DMS 273 (cell line): Measurements from ENCODE around the gene PXMP2.

Experiments
- DNase-seq: peaks from one replicate; lab custom pipeline; 2025; ENCODE audit not compliant: unreplicated experiment; lab: John Stamatoyannopoulos, UW

PXMP2 gene

GRCh38 chr12:132660052-132660451, 27.3 kb upstream of the PXMP2 start:
- no peak for DNase-seq

- DNase-seq: no peak
Measured at GRCh38 chr12:132660996-132661395, 26.4 kb upstream of the PXMP2 start.

GRCh38 chr12:132661972-132662371, 25.4 kb upstream of the PXMP2 start:
- no peak for DNase-seq

GRCh38 chr12:132662901-132663755, 24.3 kb upstream of the PXMP2 start:
- DNase-seq: no peak

DNA sequence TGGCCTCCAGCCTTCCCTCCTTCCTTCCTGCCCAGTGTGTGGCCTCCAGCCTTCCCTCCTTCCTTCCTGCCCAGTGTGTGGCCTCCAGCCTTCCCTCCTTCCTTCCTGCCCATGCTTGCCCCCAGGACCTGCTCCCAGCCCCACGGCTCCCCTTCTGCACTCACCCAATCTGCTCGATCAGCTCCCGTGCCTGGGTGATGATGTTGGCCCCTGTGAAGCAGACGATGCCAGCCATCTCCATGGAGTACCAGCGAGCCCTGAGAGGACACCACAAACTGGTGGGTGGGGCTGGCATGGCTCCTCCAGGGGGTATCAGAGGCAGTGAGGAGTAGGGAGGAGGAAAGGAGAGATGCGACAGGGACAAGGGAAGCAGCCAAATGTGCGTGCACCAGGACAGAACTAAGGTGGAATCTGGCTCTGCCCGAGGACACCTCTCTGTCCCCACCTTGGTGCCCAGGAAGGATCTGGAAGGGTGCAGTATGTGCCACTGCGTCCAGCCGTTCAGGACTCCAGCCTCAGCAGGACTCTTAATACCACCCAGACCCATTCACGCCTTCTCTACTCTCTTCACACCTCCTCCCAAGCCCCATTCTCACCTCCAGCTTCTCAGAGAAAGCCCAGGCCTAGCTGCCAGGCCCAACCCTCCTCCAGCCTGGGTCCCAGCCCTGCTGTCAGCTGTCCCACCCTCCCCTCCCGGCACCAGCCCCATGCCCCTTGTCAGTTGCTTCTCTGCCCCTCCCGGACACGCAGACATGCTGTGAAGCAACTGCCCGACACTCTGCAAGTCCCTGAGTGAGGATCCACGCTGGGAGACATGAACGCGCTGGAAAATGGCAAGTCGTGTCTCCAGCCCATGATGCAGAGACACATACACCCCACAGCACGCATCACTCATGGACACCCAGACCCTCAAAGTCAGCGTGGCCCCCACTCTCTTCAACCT, 22.9 kb upstream of the PXMP2 start:
- DNase-seq: no peak

DNA sequence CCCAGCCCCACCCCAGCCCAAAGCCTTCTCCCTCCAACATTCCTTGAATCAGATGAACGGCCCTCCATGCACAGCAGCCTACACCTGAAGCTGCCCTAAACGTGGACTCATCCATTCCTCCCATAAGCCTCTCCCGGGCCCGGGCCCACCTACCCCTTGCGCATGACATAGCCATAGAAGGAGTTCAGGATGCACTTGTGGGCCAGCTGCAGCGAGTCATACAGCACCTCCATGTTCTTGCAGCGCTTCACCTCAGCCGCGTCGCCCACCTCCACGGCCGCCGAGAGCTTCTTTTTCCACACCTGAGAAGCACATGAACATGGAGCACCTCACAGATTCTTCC, 22.3 kb upstream of the PXMP2 start:
- DNase-seq: no peak

- no peak for DNase-seq
Measured at GRCh38 chr12:132665794-132666193, 21.6 kb upstream of the PXMP2 start.

- DNase-seq: no peak
Measured at GRCh38 chr12:132668191-132669088, 18.9 kb upstream of the PXMP2 start.

GRCh38 chr12:132669166-132669879, 18.1 kb upstream of the PXMP2 start:
- no peak for DNase-seq

- no peak for DNase-seq
Measured at GRCh38 chr12:132672116-132672515, 15.3 kb upstream of the PXMP2 start.

GRCh38 chr12:132672678-132673077, 14.7 kb upstream of the PXMP2 start:
- no peak for DNase-seq

- no peak for DNase-seq
Measured at GRCh38 chr12:132673288-132674179, 13.9 kb upstream of the PXMP2 start.

GRCh38 chr12:132674561-132674960, 12.8 kb upstream of the PXMP2 start:
- no peak for DNase-seq

DNA sequence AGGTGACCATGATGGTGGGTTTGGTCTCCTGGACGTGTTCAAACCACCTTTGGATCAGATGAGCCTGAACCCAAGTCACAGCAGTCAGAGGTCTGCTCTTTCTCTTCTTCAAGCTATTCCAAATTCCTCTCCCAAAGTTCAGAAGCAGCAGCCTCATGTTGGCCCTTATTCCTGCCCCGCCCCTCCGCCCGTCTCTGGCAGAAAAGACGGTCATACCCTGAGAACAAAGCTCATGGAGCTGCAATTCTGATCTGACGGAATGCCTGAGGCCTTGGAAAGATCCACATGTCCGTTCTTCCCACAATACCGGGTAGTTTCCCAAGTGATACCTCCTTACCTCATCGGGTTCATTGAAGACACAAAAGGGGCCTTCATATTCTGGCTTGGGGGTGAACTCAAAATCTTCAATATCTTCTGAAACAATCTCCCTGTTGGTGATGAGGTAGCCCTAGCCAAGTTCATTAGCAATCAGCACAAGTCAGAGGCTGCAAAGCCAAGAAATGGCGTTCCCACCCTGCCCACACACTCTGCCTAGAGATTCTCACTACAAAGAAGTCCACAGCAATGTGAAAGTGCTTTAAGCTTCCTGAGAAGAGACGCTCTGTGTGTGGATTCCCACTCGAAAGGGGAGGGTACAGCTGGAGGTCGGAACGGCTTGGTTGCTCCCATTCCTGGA, 11.5 kb upstream of the PXMP2 start:
- no peak for DNase-seq

- DNase-seq: no peak
Measured at GRCh38 chr12:132677492-132677891, 9.9 kb upstream of the PXMP2 start.

DNA sequence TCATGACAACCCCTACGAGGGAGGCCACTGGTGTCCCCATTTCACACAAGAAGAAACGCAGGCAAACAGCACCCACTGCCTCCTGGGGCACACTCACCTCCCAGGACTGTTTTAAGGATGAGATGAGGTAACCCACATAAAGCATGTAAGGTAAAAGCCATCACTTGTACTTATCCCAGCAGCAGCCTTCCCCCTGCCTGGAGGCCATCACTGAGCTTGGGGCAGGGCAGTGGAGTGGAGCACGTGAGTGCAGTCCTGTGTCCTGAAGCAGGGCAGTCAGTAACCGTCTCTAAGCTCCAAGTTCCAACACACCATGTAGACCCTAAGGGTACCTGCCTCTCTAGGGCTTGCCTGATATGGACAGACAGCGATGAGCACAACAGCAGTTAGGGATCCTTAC, 2.0 kb upstream of the PXMP2 start:
- no peak for DNase-seq

DNA sequence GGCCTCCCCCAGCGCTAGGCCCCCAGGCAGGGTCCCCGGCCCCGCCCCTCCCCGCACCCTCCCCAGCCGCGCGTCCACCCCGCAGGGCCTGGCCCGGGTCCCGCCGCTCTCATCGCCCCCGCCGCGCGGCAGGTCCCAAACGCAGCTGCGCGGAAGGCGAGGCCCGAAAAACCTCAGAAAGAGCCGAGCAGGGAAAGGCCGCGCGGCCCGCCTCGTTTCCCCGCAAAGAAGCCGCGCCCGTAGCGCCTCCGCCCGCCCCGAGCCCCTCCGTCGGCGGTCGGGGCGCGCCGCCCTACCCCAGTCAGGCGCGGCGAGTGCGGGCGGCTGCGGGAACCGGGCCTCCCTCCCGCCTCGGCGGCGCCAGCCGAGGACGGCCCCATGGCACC, 569 bp upstream of the PXMP2 start:
- no peak for DNase-seq

DNA sequence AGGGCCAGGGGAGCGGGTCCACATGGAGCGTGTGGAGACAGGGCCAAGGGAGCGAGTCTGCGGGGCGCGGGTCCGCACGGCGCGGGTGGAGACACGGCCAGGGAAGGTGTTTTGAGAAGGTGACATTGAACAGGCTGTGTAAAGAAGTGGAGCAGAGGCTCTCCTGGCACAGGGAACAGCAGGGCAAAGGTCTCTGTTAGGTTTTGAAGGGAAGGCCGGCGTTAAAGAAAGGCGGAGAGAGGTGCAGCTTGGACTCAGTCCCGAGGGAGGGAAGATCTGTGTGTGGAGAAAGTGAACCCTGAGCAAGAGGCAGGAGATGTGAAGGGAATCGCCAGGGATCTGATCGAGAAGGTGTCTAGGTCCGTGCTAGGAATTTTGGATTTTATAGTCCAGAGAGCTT, 1.8 kb downstream of the PXMP2 start:
- DNase-seq: no peak

- no peak for DNase-seq
Measured at GRCh38 chr12:132690112-132690511, 2.7 kb downstream of the PXMP2 start.
